Stimulated activated CD8-positive, alpha-beta memory T cell treated with anti-CD3 and anti-CD28 coated beads, Interleukin-4, amount 100 ng/mL, for 24 hours (primary cell): ENCODE results near the gene EFCAB6.

Experiments
- DNase-seq: peaks from one replicate; pipeline ENCODE4 v3.0.0-alpha.2; 2020; ENCODE audit warnings: low read depth

The EFCAB6 gene

DNA sequence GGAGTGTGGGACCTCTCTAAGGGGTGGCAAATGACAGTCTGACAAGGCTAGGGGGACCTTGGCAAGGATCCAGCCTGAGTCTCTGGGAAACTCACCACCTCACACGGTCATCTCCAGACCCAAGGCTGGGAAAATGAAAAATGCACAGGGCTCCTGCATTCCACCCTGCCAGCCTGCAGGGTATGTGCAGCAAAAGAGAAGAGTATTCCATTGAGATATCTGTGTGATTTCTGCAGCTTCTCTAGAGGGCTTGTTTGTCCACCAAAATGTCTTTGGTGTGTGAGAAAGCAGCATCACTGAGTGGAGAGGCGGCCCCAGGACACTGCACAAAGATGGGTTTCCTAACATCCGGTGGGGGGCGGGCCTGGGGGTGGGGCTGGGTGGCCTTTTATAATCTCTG, 177.8 kb downstream of the EFCAB6 start:
- no peak for DNase-seq

DNA sequence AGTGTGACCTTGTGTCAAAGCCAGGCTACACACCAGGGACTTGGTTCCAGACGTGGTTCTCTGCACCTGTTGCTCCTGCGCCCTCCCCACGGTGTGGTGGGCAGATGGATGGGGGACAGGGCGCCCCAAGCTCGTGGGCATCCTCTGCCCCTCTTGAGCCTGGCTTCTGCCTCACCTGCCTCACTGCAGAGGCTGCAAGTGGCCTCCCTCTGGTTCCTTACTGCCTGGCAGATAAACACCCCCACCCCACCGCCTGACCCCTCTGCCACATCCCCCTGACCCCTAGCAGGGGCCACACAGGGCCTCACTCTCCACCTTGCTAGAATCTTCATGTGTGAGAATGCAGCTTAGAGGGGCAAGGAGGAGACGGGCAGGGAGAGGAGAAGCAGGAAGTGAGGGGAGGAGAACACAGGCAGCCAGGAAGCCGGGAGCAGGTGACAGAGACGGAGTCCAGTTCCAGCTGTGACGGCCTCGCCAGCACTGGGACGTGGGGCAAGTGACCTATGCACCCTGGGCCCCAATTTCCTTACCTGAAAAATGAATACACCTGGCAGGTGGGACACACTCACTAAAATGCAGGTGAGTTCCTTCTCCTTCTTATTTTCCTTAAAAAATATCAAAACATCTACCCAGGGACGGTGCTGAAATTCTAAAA, 178.3 kb downstream of the EFCAB6 start:
- no peak for DNase-seq

DNA sequence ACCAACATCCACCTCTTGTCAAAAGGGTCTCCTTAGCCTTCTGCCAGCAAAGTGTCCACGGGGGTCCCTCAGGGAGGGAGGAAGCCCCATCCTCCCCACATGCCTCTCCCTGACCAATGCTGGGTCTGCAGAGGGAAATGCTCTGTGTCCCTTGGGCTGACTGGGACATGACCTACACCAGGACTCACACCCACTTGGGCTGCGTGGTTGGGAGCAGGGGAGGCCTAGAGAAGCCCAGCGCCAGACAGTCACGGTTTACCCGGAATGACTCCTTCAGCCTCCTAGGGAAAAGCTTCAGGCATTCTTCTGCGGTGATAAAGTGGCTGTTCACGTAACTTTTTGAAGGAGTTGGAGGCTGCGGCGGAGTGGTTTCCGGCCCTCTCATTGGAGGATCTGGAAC, 180.3 kb downstream of the EFCAB6 start:
- DNase-seq: no peak

DNA sequence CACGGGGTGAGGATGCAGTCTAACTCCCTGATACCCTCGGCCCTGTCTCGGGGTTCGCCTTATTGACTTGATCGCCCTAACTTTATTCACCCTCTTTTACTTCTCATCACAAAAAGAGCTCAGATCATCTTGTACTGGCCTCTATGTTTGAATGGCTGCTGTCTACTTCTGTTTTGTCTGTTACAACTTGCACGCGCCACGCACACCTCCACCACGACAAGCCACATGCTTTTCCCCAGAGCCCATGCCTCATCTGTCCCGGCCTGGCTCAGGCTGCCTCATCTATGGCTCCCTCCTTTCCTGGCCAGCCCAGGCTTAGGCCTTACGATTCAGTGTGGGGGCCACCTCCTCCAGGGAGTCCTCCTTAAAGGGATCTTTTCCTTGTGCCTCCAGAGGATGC, 180.9 kb downstream of the EFCAB6 start:
- DNase-seq: no peak

GRCh38 chr22:43630451-43630850, 181.7 kb downstream of the EFCAB6 start:
- no peak for DNase-seq

DNA sequence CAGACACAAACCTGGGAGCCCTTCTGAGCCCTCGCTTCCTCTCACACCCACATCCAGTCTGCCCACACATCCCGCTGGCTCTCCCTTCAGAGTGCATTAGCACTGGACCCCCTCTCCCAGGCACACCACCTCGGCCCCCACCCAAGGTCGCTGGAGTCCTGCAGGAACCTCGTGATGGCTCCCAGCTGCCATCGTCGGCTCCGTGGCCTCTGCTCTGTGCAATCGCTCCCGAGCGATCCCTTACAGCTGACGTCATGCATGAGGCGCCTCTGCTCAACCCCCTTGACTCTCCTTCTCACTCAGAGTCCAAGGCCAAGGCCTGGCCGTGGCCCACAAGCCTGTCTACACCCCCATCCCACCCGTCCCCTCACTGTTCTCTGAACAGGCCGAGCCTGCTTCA, 183.9 kb downstream of the EFCAB6 start:
- no peak for DNase-seq

DNA sequence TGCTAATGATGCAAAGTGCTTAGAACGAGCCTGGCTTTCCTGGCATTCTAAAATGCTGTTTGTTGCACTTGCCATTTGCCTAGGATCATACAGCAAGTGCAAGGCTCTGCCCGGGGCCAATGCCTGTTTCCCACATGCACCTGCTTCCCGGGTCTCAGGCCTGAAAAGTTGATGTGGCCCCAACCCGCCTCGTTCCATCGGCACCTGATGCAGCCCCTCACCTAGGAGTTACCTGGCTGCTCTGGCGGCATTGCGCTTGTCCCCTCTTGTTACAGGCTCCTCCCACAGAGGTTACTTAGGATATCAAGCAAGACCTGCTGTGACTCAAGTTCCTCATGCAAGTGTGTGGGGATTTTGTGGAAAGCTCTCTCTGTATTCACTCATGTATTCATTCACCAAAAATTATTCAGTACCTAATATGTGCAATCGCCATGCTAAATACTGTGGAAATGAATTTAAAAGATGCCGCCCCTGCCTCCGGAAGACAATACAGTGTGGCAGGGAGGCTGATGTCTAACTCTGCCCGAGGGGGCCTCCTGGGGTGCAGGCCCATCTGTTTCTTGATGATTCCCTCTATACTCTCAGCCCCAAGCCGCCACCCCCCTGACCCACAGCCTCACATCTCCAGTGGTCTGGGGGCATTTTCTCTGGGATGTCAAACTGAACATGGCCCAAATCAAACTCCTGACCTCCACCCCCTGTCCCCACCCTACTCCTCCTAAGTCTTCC, 184.5 kb downstream of the EFCAB6 start:
- no peak for DNase-seq

- no peak for DNase-seq
These were observed 186.9 kb downstream of the EFCAB6 start for GRCh38 chr22:43625242-43625641.

DNA sequence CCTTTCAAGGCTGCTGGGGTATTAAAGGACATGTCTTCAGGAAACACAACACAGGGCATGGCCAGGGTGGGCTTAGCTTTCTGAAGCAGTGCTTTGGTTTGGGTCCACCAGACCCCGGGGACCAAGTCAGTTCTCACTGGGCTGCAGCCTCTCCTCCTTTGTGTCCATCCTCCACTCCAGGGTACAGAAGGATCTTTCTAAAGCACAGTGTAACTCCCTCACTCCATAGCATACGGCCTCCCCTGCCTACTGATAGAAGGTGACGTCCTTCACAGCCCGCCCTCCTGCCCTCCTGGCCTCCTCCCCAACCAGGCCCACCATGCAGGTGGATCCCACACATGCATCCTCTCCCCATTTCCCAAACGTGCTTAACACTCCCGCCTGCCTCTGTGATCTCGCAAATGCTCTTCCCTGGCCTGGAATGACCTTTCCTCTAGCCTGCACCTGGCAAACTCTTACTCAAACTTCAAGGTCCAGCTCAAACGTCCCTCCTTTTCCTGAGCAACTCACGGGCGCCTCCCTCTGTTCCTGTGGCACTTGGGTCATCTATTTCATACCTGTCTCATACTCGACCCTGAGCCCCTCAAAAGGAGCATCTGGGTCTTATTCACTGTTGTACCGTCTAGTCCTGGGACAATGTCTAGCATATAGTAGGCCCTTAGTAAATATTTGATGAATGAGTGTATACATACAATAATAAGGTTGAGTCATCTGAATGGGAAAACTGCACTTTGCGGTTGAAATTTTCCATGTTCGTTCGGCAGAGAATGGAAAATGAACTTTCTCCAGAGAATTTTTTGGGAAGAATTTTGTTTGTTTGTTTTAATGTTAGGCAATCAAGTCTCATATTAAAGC, 187.7 kb downstream of the EFCAB6 start:
- DNase-seq: no peak

DNA sequence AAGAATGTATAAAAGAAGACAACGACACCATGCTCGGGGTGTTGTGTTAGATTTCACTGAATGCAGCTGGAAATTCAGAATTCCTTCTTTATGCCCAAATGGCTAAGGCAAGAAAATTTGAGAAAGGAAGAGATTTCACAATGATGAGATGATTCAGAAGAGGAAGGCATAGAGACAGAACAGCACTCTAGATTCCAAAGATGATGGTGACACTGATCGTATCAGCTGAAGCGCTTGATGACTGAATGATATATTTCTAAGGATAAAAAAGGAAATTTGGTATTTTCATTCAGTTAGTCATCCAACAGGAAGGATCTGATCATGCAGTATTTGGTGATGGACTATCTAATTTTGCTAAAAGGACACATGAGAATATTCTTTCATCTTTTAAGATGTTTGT, 189.2 kb downstream of the EFCAB6 start:
- no peak for DNase-seq

GRCh38 chr22:43620197-43620596, 191.9 kb downstream of the EFCAB6 start:
- DNase-seq: no peak

- no peak for DNase-seq
These were observed 193.6 kb downstream of the EFCAB6 start for GRCh38 chr22:43618517-43618916.

GRCh38 chr22:43616645-43617044, 195.5 kb downstream of the EFCAB6 start:
- DNase-seq: no peak

GRCh38 chr22:43600265-43600664, 211.8 kb downstream of the EFCAB6 start:
- DNase-seq: no peak

- DNase-seq: no peak
These were observed 219.6 kb downstream of the EFCAB6 start for GRCh38 chr22:43592476-43592875.

- no peak for DNase-seq
These were observed 220.7 kb downstream of the EFCAB6 start for GRCh38 chr22:43591380-43591779.

GRCh38 chr22:43587574-43587973, 224.5 kb downstream of the EFCAB6 start:
- DNase-seq: no peak

GRCh38 chr22:43583501-43583900, 228.6 kb downstream of the EFCAB6 start:
- DNase-seq: no peak

DNA sequence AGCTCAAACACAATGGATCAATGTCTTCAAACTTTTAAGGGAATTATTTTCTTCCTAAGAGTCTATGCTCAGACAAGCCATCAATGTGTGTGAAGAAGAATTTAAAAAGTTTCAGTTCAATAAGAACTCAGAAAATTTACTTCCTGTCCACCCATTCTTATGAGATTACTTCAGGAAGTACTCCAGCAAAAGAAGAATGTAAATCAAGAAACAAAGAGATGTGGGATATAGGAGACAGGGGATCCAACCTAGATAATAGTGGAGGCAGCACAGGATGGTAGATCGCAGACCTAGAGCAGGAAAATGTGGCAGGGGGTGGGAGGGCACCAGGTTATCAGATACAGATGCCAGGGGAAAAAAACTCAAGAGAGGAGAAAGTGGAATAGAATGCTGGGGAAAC, 229.7 kb downstream of the EFCAB6 start:
- no peak for DNase-seq

DNA sequence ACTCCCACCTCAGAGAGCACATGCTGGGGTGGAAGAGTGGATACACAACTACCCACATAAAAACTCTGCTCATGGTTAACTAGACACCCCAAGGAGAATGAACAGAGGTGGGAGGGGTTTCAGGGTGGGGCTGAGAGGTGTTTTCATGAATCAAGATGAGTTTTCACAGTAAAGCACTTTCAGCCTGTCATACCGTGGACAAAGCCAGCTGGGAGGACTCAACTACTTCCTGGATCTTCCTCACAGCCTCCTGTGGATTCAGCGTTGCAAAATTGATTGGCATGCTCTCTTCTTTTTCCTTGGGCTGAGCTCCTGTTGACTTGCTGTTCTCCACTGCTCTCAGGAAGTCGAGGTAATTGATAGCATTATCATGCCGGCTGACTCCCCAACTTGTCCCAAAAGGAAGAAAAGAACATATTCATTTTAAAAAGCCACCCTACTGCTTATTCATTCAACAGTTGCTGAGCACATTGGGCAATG, 231.8 kb downstream of the EFCAB6 start:
- DNase-seq: no peak

DNA sequence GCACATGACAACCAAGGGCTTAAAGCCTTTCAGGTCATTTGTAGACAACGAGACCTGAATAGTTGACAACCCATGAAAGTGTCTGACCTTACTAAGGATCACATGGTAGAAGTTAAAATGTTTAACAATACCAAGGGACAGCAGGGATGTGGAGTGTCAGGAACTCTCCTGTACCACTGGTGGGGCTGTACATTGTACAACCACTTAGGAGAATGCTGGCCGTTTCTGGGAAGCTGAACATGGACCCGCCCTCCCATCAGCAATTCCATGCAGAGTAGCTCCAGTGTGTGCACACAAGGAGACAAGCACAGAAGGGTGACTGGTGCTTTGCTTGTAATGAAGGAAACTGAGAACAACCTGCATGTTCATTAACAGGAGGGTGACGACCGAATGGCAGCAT, 237.4 kb downstream of the EFCAB6 start:
- no peak for DNase-seq

DNA sequence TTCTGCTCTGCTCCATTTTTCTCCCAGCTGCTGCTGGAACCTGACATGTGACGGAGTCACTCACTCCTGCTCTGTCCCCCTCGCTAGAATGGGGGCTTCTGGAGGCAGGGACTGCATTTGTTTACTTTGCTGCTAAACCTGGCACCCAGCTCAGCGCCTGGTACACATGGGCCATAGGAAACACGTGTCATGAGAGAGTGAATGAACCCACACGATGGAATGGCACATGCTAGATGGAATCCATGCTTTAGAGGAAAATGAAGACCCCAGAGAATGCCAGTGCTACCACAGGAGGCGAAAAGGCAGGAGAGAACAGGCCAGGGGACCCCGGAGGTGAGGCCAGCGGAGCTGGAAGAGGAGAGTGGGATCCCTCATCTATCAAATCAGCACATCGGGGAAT, 239.4 kb downstream of the EFCAB6 start:
- no peak for DNase-seq

GRCh38 chr22:43571181-43571580, 240.9 kb downstream of the EFCAB6 start:
- DNase-seq: no peak
